ENCODE results near the gene EMX1.

The EMX1 gene

DNA sequence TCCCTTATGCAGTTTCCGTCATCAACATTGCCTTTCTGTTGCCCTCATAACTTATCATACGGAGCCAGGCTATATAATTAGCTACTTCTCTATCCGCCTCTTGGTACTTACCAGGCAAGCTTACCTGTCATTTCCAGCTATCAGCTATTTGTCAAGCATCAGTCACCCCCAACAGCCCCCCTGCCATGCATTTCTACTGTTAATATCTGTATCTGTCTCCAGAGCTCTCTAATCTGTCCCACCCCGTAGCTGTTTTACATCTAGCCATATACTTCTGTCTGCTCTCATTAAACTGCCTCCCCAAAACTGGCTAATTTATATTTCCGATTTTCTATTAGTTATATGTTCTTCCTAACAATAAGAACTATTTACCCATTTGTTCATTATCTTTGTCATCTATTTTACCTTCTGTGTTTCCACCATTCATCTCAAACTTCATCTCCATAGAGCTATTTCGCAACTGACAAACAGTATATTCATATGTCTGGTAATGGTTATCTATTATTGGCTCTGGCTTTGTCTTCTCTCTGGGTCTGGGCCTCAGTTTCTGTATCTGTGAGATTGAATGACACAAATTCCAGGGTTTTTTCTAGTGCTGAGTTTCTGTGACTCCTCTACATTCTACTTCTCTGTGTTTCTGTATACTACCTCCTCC is 9.6 kb downstream of the EMX1 start:
- DNase-seq = no peak

DNA sequence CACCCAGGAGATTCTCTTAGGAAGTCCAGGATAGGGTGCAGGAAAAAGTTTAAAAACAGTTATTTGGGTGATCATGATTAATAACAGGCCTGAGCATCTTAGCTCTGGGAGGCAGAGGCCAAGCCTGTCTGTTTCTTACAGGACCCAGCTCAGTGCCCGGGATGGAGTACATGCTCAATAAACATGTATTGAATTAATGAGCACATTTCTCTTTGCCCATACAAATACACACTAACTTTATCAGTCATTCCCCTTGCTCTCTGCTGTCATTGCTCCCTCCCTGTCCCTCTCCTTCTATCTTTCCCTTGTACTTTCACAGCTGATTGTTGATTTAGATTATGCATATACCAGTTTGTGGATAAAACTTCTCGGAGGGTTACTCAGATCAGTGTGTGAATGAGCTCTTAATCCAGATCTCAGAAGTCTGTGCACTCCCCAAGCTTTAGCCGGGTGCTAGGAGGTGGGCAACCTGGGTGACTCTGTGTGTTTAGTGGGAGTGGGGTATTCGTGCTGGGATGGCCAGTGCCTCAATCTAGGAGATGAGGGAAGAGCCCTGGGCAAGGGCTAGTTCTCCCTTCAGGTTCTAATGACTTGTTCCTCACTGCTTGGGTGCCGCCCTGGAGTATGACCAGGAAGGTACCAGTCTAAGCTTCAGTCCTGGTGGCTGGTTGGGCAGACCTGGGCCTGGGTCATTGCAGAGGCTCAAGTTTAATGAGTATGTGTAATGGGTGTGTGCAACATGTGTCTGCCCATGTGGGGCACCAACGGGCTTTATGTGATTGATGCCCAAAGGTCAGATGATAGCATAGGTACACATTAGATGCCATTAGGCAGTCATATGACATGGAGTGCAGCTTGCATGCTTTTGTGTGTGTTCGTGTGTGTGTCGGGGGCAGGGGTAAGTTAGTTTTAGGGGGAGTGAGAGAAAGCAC is 10.6 kb downstream of the EMX1 start:
- no peak for DNase-seq

DNA sequence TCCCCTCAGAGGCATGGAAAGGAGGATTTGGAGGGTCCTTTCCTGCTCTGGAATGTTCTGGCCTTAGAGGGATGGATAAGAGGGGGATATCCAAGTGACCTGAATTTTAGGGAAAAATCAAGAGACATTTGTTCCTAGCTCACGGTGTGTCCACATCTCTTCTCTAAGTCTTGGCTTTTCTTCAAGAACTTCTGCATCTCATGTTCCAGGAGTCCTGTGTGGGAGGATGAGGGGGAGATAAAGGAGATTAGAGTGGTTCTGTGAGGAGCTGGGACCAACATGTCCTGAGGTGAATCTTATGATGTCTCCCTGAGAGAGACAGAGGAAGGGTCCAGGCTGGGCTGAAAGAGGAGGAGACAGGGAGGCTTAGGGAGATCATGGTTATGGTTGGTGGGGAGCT is 11.7 kb downstream of the EMX1 start:
- DNase-seq = no peak

DNA sequence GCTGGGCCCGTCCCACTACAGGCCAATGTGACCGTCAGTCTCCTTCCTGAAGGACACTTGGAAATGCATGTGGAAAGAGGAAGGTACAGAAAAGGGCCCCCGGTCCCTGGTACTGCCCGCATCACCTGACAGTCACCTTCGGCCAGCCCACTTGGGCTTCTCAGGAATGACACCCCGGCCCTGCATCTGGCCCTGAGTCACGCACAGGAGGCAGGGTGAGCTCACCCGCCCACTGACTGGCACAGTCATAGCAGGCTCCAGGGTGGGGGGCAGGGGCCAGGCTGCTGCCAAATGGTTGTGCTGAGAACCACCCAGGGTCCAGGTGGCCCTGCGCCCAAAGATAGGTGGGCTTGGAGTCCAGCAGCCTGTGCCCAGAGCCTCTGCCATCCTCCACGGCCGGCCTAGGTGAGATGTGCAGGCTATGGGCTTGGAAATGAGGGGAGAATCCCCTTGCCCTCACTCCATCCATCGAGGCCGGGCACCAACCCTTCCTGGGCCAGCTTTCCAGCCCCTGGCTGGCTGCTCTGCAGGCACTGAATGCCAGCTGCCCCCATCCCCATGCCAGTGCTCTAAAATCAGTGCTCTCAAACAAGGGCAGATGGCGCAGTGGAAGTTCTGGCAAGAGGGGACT is 14.1 kb downstream of the EMX1 start:
- no peak for DNase-seq

DNA sequence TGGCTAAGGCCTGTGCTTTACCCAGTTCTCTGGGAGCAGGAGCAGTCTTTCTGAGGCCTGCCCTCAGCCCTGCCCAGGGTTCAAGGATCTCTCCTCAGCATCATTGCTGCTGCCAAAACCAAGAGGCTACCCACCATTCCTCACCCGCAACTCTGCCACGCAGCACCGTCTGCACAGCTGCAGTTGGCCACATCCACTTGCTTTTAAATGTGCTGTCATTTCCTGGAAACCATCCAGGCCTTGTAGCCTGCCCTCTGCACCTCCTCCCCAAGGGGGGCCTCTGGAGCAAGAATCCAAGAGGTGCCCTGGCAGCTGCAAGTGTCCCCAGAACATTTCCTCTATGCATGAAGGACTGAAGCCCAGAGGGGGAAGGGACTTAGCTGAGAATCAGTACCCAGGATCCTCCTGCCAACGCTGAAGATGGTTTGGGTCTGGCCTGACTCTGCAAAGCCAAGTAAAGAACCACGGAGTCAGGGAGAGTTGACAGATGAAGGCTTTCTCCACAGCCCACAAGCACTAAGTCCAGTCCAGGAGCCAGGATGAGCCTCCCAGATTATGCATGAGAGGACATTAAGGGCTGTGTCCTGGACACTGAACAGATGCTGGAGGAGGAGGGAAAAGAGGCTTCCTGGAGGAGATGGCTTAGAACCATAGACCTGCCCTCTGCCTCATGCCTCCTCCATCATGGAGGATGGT is 14.9 kb downstream of the EMX1 start:
- DNase-seq = no peak

DNA sequence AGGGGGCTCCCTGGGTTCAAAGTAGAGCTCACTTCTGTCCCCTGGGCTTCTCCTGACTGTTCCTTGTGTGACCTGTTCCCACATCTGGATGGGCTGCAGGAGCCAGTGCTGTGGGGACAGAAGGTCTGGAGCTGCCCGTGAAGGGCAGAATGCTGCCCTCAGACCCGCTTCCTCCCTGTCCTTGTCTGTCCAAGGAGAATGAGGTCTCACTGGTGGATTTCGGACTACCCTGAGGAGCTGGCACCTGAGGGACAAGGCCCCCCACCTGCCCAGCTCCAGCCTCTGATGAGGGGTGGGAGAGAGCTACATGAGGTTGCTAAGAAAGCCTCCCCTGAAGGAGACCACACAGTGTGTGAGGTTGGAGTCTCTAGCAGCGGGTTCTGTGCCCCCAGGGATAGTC is 15.5 kb downstream of the EMX1 start:
- no peak for DNase-seq

DNA sequence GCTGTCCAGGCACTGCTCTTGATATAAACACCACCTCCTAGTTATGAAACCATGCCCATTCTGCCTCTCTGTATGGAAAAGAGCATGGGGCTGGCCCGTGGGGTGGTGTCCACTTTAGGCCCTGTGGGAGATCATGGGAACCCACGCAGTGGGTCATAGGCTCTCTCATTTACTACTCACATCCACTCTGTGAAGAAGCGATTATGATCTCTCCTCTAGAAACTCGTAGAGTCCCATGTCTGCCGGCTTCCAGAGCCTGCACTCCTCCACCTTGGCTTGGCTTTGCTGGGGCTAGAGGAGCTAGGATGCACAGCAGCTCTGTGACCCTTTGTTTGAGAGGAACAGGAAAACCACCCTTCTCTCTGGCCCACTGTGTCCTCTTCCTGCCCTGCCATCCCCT is 15.9 kb downstream of the EMX1 start:
- DNase-seq = no peak

DNA sequence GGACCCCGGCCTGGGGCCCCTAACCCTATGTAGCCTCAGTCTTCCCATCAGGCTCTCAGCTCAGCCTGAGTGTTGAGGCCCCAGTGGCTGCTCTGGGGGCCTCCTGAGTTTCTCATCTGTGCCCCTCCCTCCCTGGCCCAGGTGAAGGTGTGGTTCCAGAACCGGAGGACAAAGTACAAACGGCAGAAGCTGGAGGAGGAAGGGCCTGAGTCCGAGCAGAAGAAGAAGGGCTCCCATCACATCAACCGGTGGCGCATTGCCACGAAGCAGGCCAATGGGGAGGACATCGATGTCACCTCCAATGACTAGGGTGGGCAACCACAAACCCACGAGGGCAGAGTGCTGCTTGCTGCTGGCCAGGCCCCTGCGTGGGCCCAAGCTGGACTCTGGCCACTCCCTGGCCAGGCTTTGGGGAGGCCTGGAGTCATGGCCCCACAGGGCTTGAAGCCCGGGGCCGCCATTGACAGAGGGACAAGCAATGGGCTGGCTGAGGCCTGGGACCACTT is 16.4 kb downstream of the EMX1 start:
- no peak for DNase-seq

DNA sequence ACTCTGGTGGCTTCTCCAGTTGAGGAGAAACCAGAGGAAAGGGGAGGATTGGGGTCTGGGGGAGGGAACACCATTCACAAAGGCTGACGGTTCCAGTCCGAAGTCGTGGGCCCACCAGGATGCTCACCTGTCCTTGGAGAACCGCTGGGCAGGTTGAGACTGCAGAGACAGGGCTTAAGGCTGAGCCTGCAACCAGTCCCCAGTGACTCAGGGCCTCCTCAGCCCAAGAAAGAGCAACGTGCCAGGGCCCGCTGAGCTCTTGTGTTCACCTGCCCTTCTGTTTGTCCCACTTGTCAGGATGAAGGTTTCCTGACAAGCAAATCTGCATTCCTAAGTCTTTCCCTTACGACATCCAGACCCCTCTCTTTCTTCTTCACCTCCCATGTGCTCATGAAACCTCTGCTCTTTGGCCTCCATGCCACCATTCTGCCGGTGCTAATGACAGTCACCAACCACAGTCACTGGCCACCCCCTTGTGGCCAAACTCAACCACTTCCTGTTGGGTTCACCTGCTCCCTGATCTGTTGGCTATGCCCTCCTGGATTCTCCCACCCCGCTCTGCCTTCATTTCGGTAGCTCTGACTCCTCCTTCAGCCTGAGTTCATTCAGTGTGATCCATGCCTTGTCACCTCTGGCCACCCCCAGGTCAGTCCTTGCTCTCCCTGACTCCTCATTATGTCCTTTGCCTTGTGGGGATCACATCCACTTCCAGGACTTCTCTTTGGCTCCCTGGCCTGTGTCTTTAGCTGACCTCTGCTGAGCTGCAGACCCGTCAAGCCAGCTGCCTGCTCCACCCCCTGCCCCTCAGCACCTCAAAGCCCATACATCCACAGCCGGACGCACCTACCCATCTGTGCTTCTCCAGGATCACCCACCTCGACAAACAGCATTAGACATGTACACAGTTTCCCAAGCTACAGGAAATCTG is 17.6 kb downstream of the EMX1 start:
- DNase-seq = no peak

DNA sequence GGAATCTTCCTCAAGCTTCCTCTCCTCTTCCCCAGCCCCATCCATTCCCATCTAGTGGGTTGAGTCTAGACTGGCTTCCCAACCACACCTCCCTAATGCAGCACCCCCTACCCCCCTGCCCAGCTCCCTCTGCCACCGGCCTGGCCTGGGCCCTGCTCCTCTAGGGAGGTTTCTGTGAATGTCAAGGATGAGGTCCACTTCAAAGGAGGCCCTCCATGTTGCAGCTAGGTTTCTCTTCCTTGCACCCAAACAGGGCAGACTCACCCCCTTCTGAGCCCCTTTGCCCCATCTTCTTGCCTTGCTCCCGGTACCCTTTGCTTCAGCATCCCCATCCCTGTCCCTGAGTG is 18.3 kb downstream of the EMX1 start:
- no peak for DNase-seq

DNA sequence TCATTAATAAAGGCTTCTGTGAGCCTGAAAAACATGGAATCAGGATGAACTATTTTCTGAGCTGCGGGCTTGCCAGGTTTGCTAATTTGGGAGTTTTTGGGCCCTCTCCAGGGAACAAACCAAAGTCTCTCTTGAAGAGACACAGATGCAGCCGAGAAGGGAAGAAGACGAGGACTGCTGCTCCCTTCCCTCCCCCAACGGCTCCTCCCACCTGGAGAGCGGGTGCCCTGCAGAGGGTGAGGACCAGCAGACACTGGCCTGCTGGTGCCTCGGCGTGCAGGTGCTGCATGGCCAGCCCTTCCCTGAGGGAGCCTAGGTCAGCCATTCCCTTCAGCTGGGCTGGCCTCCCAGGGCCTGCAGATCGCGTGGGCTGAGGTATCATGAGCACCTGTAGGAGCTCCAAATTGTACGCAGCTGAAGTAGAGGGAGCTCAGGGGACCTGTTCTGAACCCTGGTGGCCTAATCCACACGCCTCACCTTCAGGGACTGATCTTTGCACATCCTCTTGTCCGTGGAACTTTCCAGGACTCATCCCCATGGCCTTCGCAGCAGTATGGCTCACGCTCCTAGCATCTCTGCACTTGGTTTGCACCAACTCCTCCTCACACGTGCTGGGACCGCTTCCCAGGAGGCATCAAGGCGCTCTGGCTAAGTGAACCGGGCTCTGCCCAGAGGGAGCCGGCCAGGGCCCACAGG is 19.5 kb downstream of the EMX1 start:
- DNase-seq = no peak

DNA sequence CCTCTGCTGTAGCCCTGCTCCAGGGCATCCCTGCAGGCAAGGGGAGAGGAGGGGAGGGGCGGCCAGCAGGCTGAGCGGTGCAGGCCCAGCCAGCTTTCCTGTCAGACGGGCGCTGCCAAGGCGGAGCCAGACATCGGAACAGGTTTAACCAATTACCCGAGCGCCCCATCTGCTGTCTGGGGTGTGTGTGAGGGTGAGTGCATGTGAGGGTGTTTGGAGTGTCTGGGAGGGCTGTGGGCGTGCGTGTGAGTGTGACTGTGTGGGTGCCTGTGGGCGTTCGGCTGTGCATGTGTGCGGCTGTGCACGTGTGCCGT is 20.0 kb downstream of the EMX1 start:
- no peak for DNase-seq

DNA sequence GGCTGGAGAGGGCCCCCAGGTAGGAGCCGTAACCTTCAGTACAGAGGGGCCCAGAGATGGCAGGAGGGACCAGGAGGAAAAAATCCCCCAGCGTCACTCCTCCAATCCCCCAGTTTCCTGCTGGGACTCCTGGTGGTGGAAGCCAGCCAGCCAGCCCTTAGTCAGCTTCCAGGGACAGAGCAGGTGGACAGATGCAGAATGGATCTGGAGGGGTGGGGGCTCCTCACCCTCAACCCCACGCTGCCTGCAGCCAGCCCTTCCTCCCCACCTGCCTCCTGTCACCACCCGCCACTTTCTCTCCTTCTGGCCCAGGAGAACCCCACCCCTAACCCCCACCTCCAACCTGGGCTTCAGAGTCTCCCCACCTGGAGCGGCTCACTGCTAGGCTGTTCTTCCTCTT is 21.1 kb downstream of the EMX1 start:
- no peak for DNase-seq

DNA sequence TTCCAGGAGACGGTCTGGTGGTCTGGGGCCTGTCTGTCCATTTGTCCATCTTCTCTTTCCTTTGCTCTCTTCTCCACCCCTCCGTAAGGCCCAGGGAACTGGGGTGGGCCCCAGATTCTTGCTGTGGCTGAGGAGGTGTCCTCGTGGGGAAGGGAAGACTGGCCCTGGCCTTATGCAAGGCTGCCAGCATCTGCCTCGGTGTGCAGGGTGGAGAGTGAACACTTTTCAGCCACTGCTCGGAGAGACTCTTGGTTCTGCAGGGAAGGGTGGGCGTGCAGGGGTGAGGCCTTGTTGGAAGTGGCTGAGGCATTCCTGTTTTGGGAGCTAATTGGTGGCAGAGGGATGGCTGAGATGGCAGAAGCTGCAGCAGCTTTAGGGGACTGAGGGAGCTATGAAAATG is 23.0 kb downstream of the EMX1 start:
- DNase-seq = no peak

DNA sequence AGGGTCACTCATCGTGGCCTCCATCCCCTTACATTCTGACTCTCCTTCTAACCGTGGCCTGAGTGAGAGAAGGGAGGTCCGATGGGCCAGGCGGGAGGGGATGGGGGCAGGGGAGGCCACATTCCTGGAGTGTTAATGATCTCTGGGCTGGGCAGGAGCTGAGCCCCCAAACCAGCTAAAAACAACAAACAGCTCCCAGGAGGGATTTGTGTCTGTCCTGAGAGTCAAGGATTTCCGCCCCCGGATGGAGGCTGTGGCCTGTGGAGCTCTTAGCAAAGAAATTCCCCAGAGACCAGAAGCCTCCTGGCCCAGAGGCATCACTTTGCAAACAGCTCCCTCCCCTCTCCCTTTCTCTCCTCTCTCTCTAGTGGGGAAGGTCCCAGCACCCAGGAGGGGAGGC is 23.5 kb downstream of the EMX1 start:
- no peak for DNase-seq

DNA sequence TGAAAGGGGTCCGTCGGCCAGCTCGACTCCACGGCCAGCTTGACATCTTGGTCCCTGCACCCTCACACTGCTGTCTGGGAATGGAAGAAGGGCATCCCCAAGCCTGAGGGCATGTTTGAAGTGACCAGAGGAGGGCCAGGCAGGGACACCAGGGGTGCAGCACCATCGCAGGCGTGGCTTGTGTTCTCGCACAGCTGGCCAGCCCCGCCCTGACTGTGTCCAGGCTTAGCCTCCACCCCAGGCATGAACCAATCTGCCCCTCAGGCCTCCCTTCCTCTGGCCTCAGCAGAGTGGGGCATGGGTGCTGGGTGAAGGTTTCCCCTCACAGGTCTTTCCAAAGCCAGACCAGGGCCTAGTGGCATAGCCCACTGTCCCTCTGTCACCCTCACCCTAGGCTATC is 25.0 kb downstream of the EMX1 start:
- no peak for DNase-seq

DNA sequence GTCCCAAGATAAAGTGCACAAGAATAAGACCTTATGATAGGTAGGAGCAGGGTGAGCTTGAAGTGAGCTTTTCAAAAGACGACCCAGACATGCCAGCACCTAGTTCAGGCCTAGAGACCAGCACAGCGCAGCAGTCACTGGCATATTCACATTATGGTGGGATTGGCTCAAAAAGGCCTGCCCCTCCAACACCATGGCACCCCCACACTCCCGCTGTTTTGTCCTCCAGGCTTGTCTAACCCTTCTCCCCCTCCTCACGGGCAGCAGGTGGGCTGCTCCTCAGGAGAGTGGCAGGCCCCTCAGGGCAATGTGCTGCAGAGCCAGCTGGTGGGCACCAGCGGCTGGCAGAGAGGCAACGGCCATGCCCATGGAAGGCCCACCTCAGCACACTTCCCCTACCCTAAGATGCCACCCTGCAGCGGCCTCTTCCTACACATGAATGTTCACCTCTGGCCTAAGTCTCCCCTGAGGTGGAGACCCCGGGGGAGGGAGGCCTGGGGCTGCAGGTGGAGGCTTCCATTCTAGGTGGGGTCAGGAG is 25.6 kb downstream of the EMX1 start:
- DNase-seq = no peak

DNA sequence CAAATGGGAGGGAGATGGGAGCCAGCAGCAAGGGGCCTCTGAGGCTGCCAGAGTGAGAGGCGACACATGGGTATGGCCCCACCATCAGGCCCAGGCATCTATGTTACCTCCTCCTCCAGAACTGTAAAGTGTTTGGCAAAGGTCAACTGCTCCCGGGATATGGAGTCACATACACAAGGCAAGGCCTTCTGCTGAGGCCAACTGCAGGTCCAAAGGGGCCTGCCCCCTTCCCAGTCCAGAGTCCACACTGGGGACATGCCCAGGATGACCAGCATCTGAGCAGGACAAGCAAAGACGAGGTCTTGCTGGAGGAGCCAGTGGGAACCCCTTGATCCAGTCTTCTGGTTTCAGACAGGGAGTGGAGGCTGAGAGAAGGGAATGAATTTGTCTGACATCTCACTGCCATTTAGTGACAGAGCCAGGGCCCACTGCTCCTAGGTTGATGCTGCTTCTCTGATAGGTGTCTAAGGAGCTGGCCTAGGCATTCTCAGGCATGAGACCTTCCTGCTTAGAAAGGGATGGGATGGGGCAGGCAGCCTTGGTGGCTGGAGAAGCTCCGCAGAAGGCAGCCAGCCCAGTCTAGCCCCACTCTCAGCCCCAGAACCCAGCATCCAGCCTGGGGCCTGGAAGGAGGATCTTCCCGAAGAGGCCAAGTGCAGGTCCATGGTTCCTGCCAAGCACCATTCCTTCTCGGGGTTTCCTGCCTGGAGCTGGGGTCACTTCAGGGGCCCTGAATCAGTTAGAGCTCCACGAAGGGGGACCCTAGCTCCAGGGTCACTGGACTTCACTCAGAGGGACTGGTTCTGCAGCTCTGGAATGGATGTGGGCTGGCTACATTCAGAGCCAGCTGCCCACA is 26.4 kb downstream of the EMX1 start:
- DNase-seq = no peak

DNA sequence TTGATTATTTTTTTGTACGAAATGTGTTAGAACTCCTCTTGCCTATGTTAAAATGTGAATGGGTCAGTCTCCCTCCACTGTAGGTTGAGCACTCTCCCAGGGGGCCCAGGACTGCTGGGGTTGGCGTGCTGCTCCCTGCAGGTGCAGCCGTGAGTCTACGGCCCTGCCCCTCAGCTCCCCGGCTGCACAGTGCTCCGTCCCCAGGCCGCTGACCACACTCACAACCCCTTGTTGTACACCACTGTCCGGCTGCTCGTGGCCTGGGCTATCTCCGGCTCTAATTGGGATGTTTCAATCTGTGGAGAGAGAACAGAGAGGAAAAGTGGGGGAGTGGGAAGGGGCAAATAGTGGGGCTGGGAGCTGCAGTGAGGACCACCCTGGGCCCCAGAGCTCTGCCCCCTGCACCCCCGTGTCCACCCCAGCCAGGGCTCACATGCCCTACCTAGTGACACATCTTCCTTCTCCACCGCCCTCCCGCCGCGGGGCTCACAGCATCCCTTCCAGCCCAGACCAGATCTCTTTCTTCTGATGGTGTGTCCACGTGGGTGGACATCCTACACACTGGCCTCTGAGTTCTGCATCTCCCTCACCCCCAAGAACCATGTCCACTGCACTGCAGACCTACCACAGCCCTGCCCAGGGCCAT is 27.6 kb downstream of the EMX1 start:
- no peak for DNase-seq

DNA sequence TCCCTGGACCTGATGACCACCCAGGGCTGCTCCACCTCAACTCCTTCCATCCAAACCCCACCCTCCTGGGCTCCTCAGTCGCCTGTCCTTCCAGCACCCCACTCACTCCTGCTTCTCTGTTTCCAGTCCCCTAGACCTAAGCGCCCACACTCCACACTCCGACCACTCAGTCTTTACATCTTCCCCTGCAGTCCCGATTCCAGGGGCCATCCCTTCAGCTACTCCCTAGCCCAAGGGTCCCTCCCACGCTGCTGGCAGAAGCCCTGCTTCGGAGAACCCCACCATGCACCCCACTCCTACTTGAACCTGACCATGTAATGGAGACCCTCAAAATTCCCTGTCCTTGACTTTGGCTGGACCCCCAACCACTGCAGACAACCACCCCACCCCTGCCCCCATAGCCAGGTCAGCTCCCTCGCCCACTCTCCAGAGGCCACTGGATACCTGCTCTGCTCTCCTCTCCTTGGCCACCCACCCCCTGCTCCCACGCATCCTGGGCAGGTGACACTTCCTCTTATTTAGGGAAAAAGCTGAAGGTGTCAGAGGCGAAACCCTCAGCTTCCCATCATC is 28.2 kb downstream of the EMX1 start:
- no peak for DNase-seq
